Upper lobe of left lung (tissue), 4 donors: ENCODE data around the gene ADGRD2.

Source experiments
- POLR2A ChIP-seq, 4 donors: fragments of 450-650 bp; IDR thresholded peaks; one replicate each; pipeline ENCODE4 v1.5.1; 2016 to 2017; ENCODE audit warnings: antibody characterized with exemption in 4 of 4, mild to moderate bottlenecking in 2 of 4
- TF ChIP-seq, protein P1 (sequence below), 6 experiments: fragments of 450-650 bp in 4 of 6; fragments of 200-600 bp in 2 of 6; sonication (generic) in 2 of 6; IDR thresholded peaks; one replicate each; pipeline ENCODE4 v1.5.1; 2016 to 2019; ENCODE audit warnings: antibody characterized with exemption in 6 of 6

GRCh38 chr9:124501771-124502320 lies 51.6 kb downstream of the ADGRD2 start:
- TF ChIP-seq POLR2A (IDR thresholded peaks at IDR 0.05), result no peak
- TF ChIP-seq, protein P1, sequence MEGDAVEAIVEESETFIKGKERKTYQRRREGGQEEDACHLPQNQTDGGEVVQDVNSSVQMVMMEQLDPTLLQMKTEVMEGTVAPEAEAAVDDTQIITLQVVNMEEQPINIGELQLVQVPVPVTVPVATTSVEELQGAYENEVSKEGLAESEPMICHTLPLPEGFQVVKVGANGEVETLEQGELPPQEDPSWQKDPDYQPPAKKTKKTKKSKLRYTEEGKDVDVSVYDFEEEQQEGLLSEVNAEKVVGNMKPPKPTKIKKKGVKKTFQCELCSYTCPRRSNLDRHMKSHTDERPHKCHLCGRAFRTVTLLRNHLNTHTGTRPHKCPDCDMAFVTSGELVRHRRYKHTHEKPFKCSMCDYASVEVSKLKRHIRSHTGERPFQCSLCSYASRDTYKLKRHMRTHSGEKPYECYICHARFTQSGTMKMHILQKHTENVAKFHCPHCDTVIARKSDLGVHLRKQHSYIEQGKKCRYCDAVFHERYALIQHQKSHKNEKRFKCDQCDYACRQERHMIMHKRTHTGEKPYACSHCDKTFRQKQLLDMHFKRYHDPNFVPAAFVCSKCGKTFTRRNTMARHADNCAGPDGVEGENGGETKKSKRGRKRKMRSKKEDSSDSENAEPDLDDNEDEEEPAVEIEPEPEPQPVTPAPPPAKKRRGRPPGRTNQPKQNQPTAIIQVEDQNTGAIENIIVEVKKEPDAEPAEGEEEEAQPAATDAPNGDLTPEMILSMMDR (IDR thresholded peaks at IDR 0.05), result no peak
